IMR-90 (cell line): Measurements from ENCODE around the gene PCDHGA7. TPM values are rescaled to one million over a fixed set of nuclear protein-coding genes. Genes with fewer than 3 reads are reported as not detected.

Experiments used
- ATAC-seq: fragments of 200-7000 bp; cut with Tn5 transposase; 2 replicates; pipeline ENCODE4 v1.9.1; 2020; ENCODE audit warnings: low read depth, mild to moderate bottlenecking, moderate library complexity
- BruUV-seq: library from RNA; stranded (reverse); fragments of 400-500 nt; replicated peaks from 2 replicates; lab custom pipeline; 2021; lab: Mats Ljungman, UMichigan
- CTCF ChIA-PET: fragments of 300-600 bp; formaldehyde crosslinking; extraction: SDS; loops from one replicate; lab custom pipeline; 2021; ENCODE audit warnings: antibody characterized with exemption; lab: Yijun Ruan, JAX
- POLR2A ChIA-PET: fragments of 300-600 bp; sonication (Branson Sonifier 250); formaldehyde crosslinking; loops from one replicate; lab custom pipeline; 2022; ENCODE audit warnings: antibody characterized with exemption; ENCODE audit not compliant: unreplicated experiment; lab: Charles Lee
- DNase-seq: peaks from one replicate; pipeline ENCODE4 v3.0.0; 2013
- H2AFZ ChIP-seq: replicated peaks from 2 replicates; pipeline ENCODE3; 2013; ENCODE audit warnings: low read length, mild to moderate bottlenecking; ENCODE audit not compliant: poor library complexity
- H2AK5ac ChIP-seq: 2 replicates; pipeline ENCODE4 v1.6.1; 2013; ENCODE audit warnings: low read depth, low read length, inconsistent platforms
- H2AK9ac ChIP-seq: replicated peaks from 2 replicates; pipeline ENCODE3; 2013; ENCODE audit warnings: mild to moderate bottlenecking, low read depth, low read length, moderate library complexity; ENCODE audit not compliant: poor library complexity
- H2BK120ac ChIP-seq: 2 replicates; pipeline ENCODE4 v1.6.1; 2013; ENCODE audit warnings: low read depth, low read length, inconsistent platforms
- H2BK15ac ChIP-seq: 3 replicates; pipeline ENCODE4 v1.6.1; 2013; ENCODE audit warnings: low read depth, low read length, inconsistent platforms
- H2BK20ac ChIP-seq: 2 replicates; pipeline ENCODE4 v1.6.1; 2013; ENCODE audit warnings: low read depth, mild to moderate bottlenecking, inconsistent platforms, low read length, moderate library complexity
- H2BK5ac ChIP-seq: 2 replicates; pipeline ENCODE4 v1.6.1; 2013; ENCODE audit warnings: mild to moderate bottlenecking, low read depth, low read length, inconsistent platforms; ENCODE audit not compliant: poor library complexity, severe bottlenecking
- H3K14ac ChIP-seq: replicated peaks from 2 replicates; pipeline ENCODE4 v1.6.1; 2013; ENCODE audit warnings: low read depth, low read length, inconsistent platforms
- H3K18ac ChIP-seq: 2 replicates; pipeline ENCODE4 v1.6.1; 2013; ENCODE audit warnings: low read depth, low read length, control low read depth
- H3K23ac ChIP-seq: 2 replicates; pipeline ENCODE4 v1.6.1; 2013; ENCODE audit warnings: low read depth, low read length, inconsistent platforms
- H3K27ac ChIP-seq: 2 replicates; pipeline ENCODE4 v1.5.1; 2013; ENCODE audit warnings: mild to moderate bottlenecking, control low read depth, low read length; ENCODE audit not compliant: insufficient read depth
- H3K27me3 ChIP-seq: 2 replicates; pipeline ENCODE4 v1.6.1; 2013; ENCODE audit warnings: low read length; ENCODE audit not compliant: control insufficient read depth, insufficient read depth
- H3K36me3 ChIP-seq: 2 replicates; pipeline ENCODE4 v1.6.1; 2013; ENCODE audit warnings: low read length, mixed read lengths; ENCODE audit not compliant: control insufficient read depth, insufficient read depth
- H3K4ac ChIP-seq: 2 replicates; pipeline ENCODE4 v1.6.1; 2013; ENCODE audit warnings: low read depth, low read length, inconsistent platforms
- H3K4me1 ChIP-seq: 2 replicates; pipeline ENCODE4 v1.6.1; 2013; ENCODE audit warnings: low read length, mixed read lengths; ENCODE audit not compliant: control insufficient read depth, insufficient read depth
- H3K4me2 ChIP-seq: 2 replicates; pipeline ENCODE4 v1.6.1; 2013; ENCODE audit warnings: low read depth, mild to moderate bottlenecking, control low read depth, low read length, moderate library complexity
- H3K4me3 ChIP-seq: 2 replicates; pipeline ENCODE4 v1.5.1; 2013; ENCODE audit warnings: low read depth, mild to moderate bottlenecking, control low read depth, low read length, moderate library complexity; ENCODE audit not compliant: insufficient read depth
- H3K56ac ChIP-seq: 2 replicates; pipeline ENCODE4 v1.6.1; 2013; ENCODE audit warnings: low read length, inconsistent platforms; ENCODE audit not compliant: insufficient read depth; ENCODE audit errors: extremely low read depth
- H3K79me1 ChIP-seq, 2 experiments: 2 replicates each; pipeline ENCODE4 v1.6.1; 2013; ENCODE audit warnings: low read length in 2 of 2, inconsistent platforms in 1 of 2, low read depth in 1 of 2
- H3K9ac ChIP-seq: 2 replicates; pipeline ENCODE4 v1.6.1; 2013; ENCODE audit warnings: low read depth, low read length, control low read depth
- H3K9me1 ChIP-seq: 2 replicates; pipeline ENCODE4 v1.6.1; 2013; ENCODE audit warnings: low read length, inconsistent platforms; ENCODE audit not compliant: insufficient read depth
- H3K9me3 ChIP-seq: 2 replicates; pipeline ENCODE4 v1.6.1; 2013; ENCODE audit warnings: low read length; ENCODE audit not compliant: control insufficient read depth, insufficient read depth
- H4K20me1 ChIP-seq: 2 replicates; pipeline ENCODE4 v1.6.1; 2013; ENCODE audit warnings: low read length, inconsistent platforms; ENCODE audit not compliant: insufficient read depth
- H4K5ac ChIP-seq: 2 replicates; pipeline ENCODE4 v1.6.1; 2013; ENCODE audit warnings: mild to moderate bottlenecking, low read depth, low read length, control low read depth
- H4K8ac ChIP-seq, 2 experiments: 2 replicates each; pipeline ENCODE4 v1.6.1; 2013; ENCODE audit warnings: low read depth in 2 of 2, low read length in 2 of 2, control low read depth in 1 of 2, inconsistent platforms in 1 of 2
- H4K91ac ChIP-seq: 2 replicates; pipeline ENCODE4 v1.6.1; 2013; ENCODE audit warnings: low read depth, low read length, inconsistent platforms; ENCODE audit not compliant: insufficient read depth
- CTCF ChIP-seq: conservative IDR thresholded peaks from 2 replicates; pipeline ENCODE4 v1.5.1; 2012; ENCODE audit warnings: mild to moderate bottlenecking, low read depth, low read length, improper control_type of control experiment
- RAD21 ChIP-seq: IDR thresholded peaks from 2 replicates; pipeline ENCODE4 v1.6.1; 2012; ENCODE audit warnings: low read length, improper control_type of control experiment
- SMC3 ChIP-seq: fragments of 150-350 bp; IDR thresholded peaks from 2 replicates; pipeline ENCODE4 v1.6.1; 2016; ENCODE audit warnings: low read depth, mild to moderate bottlenecking, antibody characterized with exemption, low read length, moderate library complexity
- WGBS, 2 experiments: methylation state at CpG; one replicate each; pipeline versions ENCODE4 v1.1.5 to v1.1.7; 2013; ENCODE audit warnings: missing lambda C conversion rate in 2 of 2; ENCODE audit not compliant: insufficient read length in 1 of 2; ENCODE audit errors: extremely low coverage in 2 of 2; 5-methylcytosine and 5-hydroxymethylcytosine counted together
- dilution Hi-C: fragments of 300-500 bp; cut with HindIII; formaldehyde crosslinking; loops from one replicate; pipeline ENCODE4 v1.14.3; 2018; ENCODE audit warnings: low sequenced_read_pairs; ENCODE audit not compliant: unreplicated experiment
- in situ Hi-C: fragments of 300-500 bp; cut with MboI; formaldehyde crosslinking; loops from 3 replicates; pipeline ENCODE4 v1.14.3; 2019; ENCODE audit warnings: low sequenced_read_pairs, inconsistent platforms, mixed read lengths
- intact Hi-C: fragments of 100-400 bp; cut with micrococcal nuclease; formaldehyde crosslinking; loops from 2 replicates; pipeline ENCODE4 v1.10.0; 2022
- polyA plus RNA-seq, 3 experiments: library from polyadenylated mRNA; depleted of rRNA; stranded (reverse); fragments of >200 nt; gene quantifications; 2 replicates each; pipeline ENCODE4 v1.2.3, GENCODE V29; 2012; ENCODE audit warnings: low replicate concordance in 1 of 3
- total RNA-seq: library from RNA; depleted of rRNA; stranded (reverse); fragments of >200 nt; gene quantifications from 2 replicates; pipeline ENCODE4 v1.2.3, GENCODE V29; 2012

Gene PCDHGA7
- total and polyA plus RNA-seq, 2 of the 4 experiments (the other 2 are of a cell fraction) = 3.2 to 3.4 TPM

GRCh38 chr5:141363952-141364660, 18.4 kb upstream of the PCDHGA7 start, which contains the start of gene PCDHGA5:
TSS of gene PCDHGA5 (plus strand) at chr5:141364162. CDS start at chr5:141364331, 169 bp downstream.
- no peak within 1 kb of the TSS for H2AK5ac ChIP-seq
- no peak within 1 kb of the TSS for H2BK20ac ChIP-seq
- no peaks in the 10 kb centered on the region for H3K9me1 ChIP-seq
- intact Hi-C loops (loop anchor here (5.0 kb wide), 1 partner anchor 37 kb away; no protein-coding TSS in a partner anchor), dilution Hi-C loops (no loop called here), in situ Hi-C loops (no loop called here)
- H2AK9ac ChIP-seq = no peak within 1 kb of the TSS
- H3K56ac ChIP-seq = 0 out of 2 replicates have a peak within 1 kb of the TSS, but pooled peaks have one; percentile 21
- no peak within 1 kb of the TSS for H2BK120ac ChIP-seq
- no peak within 1 kb of the TSS for H3K23ac ChIP-seq
- H3K14ac ChIP-seq = no peak within 1 kb of the TSS
- TF ChIP-seq SMC3 (no peak), CTCF (peak; percentile 40), RAD21 (peak; percentile 33; the same call in 1 of the 2 replicates)
- peak within 1 kb of the TSS; percentile 41 for H3K4me2 ChIP-seq
- 0 out of 2 replicates have a peak within 1 kb of the TSS, but pooled peaks have one; percentile 52 for H3K9ac ChIP-seq
- H4K20me1 ChIP-seq = no peaks in the 10 kb centered on the region
- H3K4me3 ChIP-seq = peak within 1 kb of the TSS; percentile 48
- H3K27me3 ChIP-seq = peaks cover 2% of the 10 kb centered on the region; the same call in 1 of the 2 replicates
- no TSS peak for BruUV-seq
- no peak within 1 kb of the TSS for H4K91ac ChIP-seq
- no peak within 1 kb of the TSS for H4K8ac ChIP-seq
- peak; percentile 40 for DNase-seq
- no peak within 1 kb of the TSS for H3K27ac ChIP-seq
- POLR2A ChIA-PET = no interaction called here
- H2AFZ ChIP-seq = peak within 1 kb of the TSS; percentile 73
- H3K9me3 ChIP-seq = peaks cover 51% of the 10 kb centered on the region
- no peak within 1 kb of the TSS for H2BK5ac ChIP-seq
- H3K18ac ChIP-seq = no peak within 1 kb of the TSS
- WGBS, 2 experiments = 0% methylated on average over 2 of the region's 34 CpGs; no CpG with 5 or more reads in 1 of the 2 experiments
- peaks cover 0 to 3% of the 10 kb centered on the region in 2 experiments; a peak in 1 of 4 replicates for H3K79me1 ChIP-seq
- peaks cover 14% of the 10 kb centered on the region; the same call in 1 of the 2 replicates for H3K36me3 ChIP-seq
- CTCF ChIA-PET = no interaction called here
- H2BK15ac ChIP-seq = no peak within 1 kb of the TSS
- H4K5ac ChIP-seq = no peak within 1 kb of the TSS
- peaks cover 2% of the 10 kb centered on the region; the same call in 1 of the 2 replicates for H3K4me1 ChIP-seq
- H3K4ac ChIP-seq = no peak within 1 kb of the TSS
- ATAC-seq = peak; percentile 75
